ENCODE measurements around the gene GAB2.
A peak's percentile ranks its signal among the peaks of the same experiment; 100 is the strongest.

Gene GAB2

DNA sequence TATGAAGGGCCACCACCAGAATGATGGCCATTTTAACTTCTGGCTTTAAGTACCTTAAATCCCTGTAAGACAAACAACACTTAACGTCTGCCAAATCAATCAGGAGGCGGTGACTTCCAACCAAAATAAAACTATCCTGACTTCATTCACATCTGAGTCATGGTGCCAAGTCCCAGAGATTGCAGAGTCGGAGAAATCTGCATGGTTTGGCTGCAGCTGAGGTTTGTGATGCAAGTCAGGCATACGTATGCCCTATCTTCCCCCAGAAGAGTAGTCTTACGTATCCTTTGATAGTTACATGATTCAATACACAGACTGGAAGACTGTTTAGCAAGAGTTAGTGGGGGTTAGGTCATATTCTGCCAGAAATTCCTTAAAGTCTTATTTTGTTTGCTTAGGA lies 1.7 kb upstream of the GAB2 start:
- Histone ChIP-seq H3K4me1 (ENCODE audit: control insufficient read depth, insufficient read depth, low read length, poor library complexity, severe bottlenecking) (peaks cover 7% of the 10 kb centered on the region), H3K27ac (ENCODE audit: insufficient read depth, low read length, poor library complexity, severe bottlenecking) (no peak overlapping the region), H3K36me3 (ENCODE audit: control insufficient read depth, insufficient read depth, low read length) (no peaks in the 10 kb centered on the region), H3K9me3 (ENCODE audit: control insufficient read depth, low read length) (no peaks in the 10 kb centered on the region), H3K27me3 (replicated peaks; ENCODE audit: control insufficient read depth, insufficient read depth, low read length, poor library complexity, severe bottlenecking) (no peaks in the 10 kb centered on the region), H3K4me3 (ENCODE audit: insufficient read depth, low read depth, low read length, poor library complexity, severe bottlenecking) (no peak overlapping the region)
- DNase-seq: no peak

DNA sequence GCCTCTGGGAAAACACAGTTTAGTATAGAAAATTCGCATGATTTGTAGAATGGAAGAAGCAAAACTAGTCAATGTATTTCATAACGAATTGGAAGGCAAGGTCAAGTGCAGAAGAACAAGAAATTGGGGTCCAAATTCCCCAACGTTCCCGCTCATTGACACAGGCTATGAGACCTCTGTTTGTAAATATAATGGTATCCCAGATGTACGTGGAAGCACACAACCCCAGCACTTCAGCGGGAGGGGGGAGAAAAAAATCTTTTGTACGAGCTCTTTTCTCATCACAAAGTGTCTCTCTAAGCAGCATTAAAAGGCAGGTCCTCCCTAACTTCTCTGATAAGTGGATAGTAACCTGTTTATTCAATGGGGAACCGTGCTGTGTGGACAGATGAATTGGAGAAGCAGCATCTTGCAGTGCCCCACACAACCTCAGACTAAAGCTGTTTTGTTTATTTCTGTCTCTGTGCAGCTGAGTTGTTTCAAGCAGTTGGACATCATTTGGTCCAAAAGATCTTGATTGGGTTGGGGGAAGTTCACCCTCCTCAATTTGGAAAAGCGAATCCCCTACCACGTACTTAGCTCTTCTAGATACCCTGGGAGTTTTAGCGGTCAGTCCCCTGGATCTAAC lies 1.1 kb upstream of the GAB2 start:
- no peak for DNase-seq
- Histone ChIP-seq H3K36me3 (ENCODE audit: control insufficient read depth, insufficient read depth, low read length) (no peaks in the 10 kb centered on the region), H3K9me3 (ENCODE audit: control insufficient read depth, low read length) (no peaks in the 10 kb centered on the region), H3K4me1 (ENCODE audit: control insufficient read depth, insufficient read depth, low read length, poor library complexity, severe bottlenecking) (peaks cover 7% of the 10 kb centered on the region), H3K27ac (ENCODE audit: insufficient read depth, low read length, poor library complexity, severe bottlenecking) (no peak overlapping the region), H3K27me3 (replicated peaks; ENCODE audit: control insufficient read depth, insufficient read depth, low read length, poor library complexity, severe bottlenecking) (no peaks in the 10 kb centered on the region), H3K4me3 (ENCODE audit: insufficient read depth, low read depth, low read length, poor library complexity, severe bottlenecking) (peak overlapping the region; percentile 81)

DNA sequence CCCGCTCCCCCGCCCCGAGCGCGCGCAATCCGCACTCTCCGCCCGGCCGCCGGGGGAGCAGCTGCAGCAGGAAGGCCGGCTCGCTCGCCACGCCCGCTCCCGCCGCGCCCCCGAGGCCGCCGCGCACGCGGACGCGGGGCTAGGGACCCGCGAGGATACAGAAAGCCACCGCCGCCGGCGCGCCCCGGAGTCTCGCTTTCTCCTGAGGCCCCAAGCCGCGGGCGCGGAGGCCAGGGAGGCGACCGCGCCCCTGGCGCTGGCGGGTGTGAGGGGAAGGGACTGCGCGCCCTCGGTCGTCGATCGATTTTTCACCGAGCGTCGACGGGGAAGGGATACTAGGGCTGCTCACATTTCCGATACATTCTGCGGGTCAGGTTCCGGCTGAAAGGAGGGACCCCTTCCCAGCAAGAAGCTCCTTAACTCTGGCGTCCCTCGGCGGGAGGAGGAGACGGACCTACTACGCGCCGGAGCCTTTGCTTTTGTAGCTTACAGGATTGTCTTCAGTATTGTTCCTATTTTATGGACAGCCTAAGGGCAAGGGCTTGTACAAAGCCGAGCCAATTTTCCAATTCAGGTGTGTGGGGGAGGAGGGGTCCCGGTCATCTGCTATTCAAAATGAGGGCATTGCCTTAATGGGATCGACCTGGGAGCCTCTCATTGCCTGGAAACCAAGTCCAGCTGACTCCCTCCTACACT lies 416 bp upstream of the GAB2 start:
- Histone ChIP-seq H3K27me3 (replicated peaks; ENCODE audit: control insufficient read depth, insufficient read depth, low read length, poor library complexity, severe bottlenecking) (no peaks in the 10 kb centered on the region), H3K4me3 (ENCODE audit: insufficient read depth, low read depth, low read length, poor library complexity, severe bottlenecking) (peak overlapping the region; percentile 81), H3K27ac (ENCODE audit: insufficient read depth, low read length, poor library complexity, severe bottlenecking) (peak overlapping the region; percentile 47), H3K4me1 (ENCODE audit: control insufficient read depth, insufficient read depth, low read length, poor library complexity, severe bottlenecking) (peaks cover 7% of the 10 kb centered on the region), H3K36me3 (ENCODE audit: control insufficient read depth, insufficient read depth, low read length) (no peaks in the 10 kb centered on the region), H3K9me3 (ENCODE audit: control insufficient read depth, low read length) (no peaks in the 10 kb centered on the region)
- DNase-seq: peak; percentile 62 to 68 (median 67)

DNA sequence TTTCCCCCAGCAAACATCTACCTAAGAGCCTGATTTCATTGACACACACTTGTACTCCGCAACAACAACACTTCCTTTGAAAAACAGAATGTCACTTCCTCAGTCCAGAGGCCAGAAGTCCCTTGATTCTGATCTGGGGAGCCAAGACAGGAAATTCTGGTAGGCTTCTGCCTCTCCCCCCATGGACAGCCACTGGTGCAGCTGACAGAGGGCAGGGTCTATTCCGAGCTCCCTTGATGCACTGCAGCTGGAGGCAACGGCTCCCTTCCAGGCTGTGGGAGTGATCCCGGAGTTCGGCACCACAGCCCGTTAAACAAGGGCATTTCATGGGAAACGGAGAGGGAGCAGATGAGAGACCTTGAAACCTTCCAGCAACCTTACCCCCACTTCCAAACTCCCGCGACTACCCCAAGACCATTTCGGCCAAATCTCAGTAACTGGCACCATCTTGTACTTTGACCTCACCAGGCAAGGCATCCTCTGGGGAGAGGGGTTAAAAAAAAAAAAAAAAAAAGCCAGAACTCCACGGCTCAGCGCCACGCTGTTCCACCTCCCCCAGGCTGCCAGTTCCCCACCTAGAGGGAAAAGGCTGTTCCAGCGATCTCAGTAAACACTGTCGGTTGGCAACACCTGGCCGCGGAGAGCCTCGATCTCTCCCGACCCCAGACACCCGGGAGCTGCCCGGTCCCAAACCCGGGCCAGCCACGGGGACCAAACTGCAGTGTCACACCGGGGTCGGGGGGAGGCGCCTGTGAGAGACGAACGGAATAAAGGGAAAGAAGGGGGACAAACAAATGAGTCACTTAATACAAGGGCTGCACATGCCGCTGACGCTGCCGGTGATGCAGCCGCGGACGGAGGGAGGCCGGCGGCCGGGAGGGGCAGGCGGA lies 1.1 kb downstream of the GAB2 start:
- no peaks in the 10 kb centered on the region for H3K36me3 ChIP-seq (ENCODE audit: control insufficient read depth, insufficient read depth, low read length)
- no peaks in the 10 kb centered on the region for H3K9me3 ChIP-seq (ENCODE audit: control insufficient read depth, low read length)
- peaks cover 7% of the 10 kb centered on the region for H3K4me1 ChIP-seq (ENCODE audit: control insufficient read depth, insufficient read depth, low read length, poor library complexity, severe bottlenecking)
- peak; percentile 56 to 68 (median 61) for DNase-seq
- peak overlapping the region; percentile 79 for H3K4me3 ChIP-seq (ENCODE audit: insufficient read depth, low read depth, low read length, poor library complexity, severe bottlenecking)
- H3K27ac ChIP-seq (ENCODE audit: insufficient read depth, low read length, poor library complexity, severe bottlenecking): peak overlapping the region; percentile 59
- H3K27me3 ChIP-seq (replicated peaks; ENCODE audit: control insufficient read depth, insufficient read depth, low read length, poor library complexity, severe bottlenecking): no peaks in the 10 kb centered on the region

DNA sequence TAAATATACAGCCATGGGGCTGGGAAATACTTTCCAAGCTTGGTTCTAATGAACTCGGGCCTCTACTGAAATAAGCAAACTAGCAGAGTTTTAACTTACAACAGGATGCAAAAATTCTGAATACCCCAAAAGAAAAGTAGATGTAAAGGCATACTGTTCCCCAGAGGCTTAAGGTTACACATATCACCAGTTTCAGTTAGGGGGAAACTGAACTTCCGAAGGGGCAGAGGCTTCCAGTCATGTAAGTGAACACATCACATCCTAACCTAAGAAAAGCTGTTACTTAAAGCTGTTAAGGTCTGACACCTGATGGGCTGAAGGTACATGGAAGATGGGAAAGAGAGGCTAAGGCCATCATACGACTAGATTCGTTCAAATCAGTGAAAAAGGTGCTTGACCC lies 2.3 kb downstream of the GAB2 start:
- DNase-seq: no peak
- no peaks in the 10 kb centered on the region for H3K27me3 ChIP-seq (replicated peaks; ENCODE audit: control insufficient read depth, insufficient read depth, low read length, poor library complexity, severe bottlenecking)
- H3K4me3 ChIP-seq (ENCODE audit: insufficient read depth, low read depth, low read length, poor library complexity, severe bottlenecking): no peak overlapping the region
- peaks cover 7% of the 10 kb centered on the region for H3K4me1 ChIP-seq (ENCODE audit: control insufficient read depth, insufficient read depth, low read length, poor library complexity, severe bottlenecking)
- no peak overlapping the region for H3K27ac ChIP-seq (ENCODE audit: insufficient read depth, low read length, poor library complexity, severe bottlenecking)
- H3K9me3 ChIP-seq (ENCODE audit: control insufficient read depth, low read length): no peaks in the 10 kb centered on the region
- H3K36me3 ChIP-seq (ENCODE audit: control insufficient read depth, insufficient read depth, low read length): no peaks in the 10 kb centered on the region

DNA sequence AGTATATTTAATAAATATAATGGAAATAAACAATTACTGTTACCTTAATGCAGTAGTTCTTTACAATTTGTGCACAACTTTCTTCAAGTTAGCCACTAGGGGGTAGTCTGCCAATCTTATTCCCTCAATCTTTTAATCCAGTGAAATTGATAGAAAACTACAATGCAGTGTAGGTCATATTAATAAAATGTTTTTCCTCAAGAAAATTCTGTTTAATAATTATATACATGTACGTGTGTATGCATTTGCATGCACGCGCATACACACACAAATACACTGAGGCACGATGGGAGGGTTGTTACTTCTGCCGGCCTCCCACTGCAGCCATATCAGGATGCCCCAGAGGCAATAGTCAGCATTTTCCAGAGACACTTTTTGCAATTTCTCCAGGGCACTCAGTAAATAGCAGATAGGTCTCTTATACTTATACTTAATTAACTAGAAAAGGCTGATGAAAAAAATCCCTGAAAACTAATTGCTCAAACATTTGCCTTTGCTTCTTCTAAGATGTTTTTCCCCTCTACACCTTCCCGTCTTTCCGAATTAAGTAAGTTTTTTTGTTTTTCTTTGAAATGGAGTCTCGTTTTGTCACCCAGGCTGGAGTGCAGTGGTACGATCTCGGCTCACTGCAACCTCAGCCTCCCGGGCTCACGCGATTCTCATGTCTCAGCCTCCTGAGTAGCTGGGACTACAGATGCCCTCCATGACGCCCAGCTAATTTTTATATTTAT lies 3.1 kb downstream of the GAB2 start:
- H3K9me3 ChIP-seq (ENCODE audit: control insufficient read depth, low read length): no peaks in the 10 kb centered on the region
- no peaks in the 10 kb centered on the region for H3K36me3 ChIP-seq (ENCODE audit: control insufficient read depth, insufficient read depth, low read length)
- no peak for DNase-seq
- H3K27ac ChIP-seq (ENCODE audit: insufficient read depth, low read length, poor library complexity, severe bottlenecking): no peak overlapping the region
- no peak overlapping the region for H3K4me3 ChIP-seq (ENCODE audit: insufficient read depth, low read depth, low read length, poor library complexity, severe bottlenecking)
- H3K27me3 ChIP-seq (replicated peaks; ENCODE audit: control insufficient read depth, insufficient read depth, low read length, poor library complexity, severe bottlenecking): no peaks in the 10 kb centered on the region
- peaks cover 7% of the 10 kb centered on the region for H3K4me1 ChIP-seq (ENCODE audit: control insufficient read depth, insufficient read depth, low read length, poor library complexity, severe bottlenecking)

DNA sequence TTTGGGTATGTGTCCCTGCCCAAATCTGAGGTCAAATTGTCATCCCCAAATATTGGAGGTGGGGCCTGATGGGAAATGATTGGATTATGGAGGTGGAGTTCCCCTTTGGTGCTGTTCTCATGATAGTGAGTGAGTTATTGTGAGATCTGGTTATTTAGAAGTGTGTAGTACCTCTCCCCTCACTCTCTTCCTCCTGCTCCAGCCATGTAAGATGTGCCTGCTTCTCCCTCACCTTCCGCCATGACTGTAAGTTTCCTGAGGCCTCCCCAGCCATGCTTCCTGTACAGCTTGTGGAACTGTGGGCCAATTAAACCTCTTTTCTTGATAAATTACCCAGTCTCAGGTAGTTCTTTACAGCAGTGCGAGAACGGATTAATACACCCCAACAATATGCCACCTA lies 9.0 kb downstream of the GAB2 start:
- no peaks in the 10 kb centered on the region for H3K36me3 ChIP-seq (ENCODE audit: control insufficient read depth, insufficient read depth, low read length)
- no peaks in the 10 kb centered on the region for H3K9me3 ChIP-seq (ENCODE audit: control insufficient read depth, low read length)
- no peak overlapping the region for H3K27ac ChIP-seq (ENCODE audit: insufficient read depth, low read length, poor library complexity, severe bottlenecking)
- DNase-seq: no peak
- no peaks in the 10 kb centered on the region for H3K27me3 ChIP-seq (replicated peaks; ENCODE audit: control insufficient read depth, insufficient read depth, low read length, poor library complexity, severe bottlenecking)
- H3K4me1 ChIP-seq (ENCODE audit: control insufficient read depth, insufficient read depth, low read length, poor library complexity, severe bottlenecking): no peaks in the 10 kb centered on the region
- H3K4me3 ChIP-seq (ENCODE audit: insufficient read depth, low read depth, low read length, poor library complexity, severe bottlenecking): no peak overlapping the region

DNA sequence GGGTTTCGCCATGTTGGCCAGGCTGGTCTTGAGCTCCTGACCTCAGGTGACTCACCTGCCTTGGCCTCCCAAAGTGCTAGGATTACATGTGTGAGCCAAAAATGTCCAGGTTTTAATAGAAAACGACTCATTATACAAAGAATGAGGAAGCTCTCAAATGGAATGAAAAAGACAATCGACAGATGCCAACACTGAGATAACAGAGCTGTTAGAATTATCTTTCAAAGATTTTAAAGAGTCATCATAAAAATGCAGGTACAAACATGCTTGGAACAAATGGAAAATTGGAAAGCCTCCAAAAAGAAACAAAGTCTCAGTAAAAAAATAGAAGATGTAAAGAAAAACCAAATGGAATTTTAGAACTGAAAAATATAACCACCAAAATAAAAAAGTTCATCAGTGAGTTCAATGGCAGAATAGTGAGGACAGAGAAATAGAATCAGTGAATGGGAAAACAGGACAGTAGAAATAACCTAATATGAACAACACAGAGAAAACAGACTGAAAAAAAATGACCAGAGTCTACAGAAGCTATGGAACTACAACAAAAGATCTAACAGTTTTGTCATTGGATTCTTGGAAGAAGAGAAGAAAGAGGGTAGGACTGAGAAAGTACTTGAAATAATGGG lies 10.9 kb downstream of the GAB2 start:
- Histone ChIP-seq H3K27me3 (replicated peaks; ENCODE audit: control insufficient read depth, insufficient read depth, low read length, poor library complexity, severe bottlenecking) (no peaks in the 10 kb centered on the region), H3K36me3 (ENCODE audit: control insufficient read depth, insufficient read depth, low read length) (no peaks in the 10 kb centered on the region), H3K27ac (ENCODE audit: insufficient read depth, low read length, poor library complexity, severe bottlenecking) (no peak overlapping the region), H3K4me1 (ENCODE audit: control insufficient read depth, insufficient read depth, low read length, poor library complexity, severe bottlenecking) (no peaks in the 10 kb centered on the region), H3K9me3 (ENCODE audit: control insufficient read depth, low read length) (no peaks in the 10 kb centered on the region), H3K4me3 (ENCODE audit: insufficient read depth, low read depth, low read length, poor library complexity, severe bottlenecking) (no peak overlapping the region)
- no peak for DNase-seq

DNA sequence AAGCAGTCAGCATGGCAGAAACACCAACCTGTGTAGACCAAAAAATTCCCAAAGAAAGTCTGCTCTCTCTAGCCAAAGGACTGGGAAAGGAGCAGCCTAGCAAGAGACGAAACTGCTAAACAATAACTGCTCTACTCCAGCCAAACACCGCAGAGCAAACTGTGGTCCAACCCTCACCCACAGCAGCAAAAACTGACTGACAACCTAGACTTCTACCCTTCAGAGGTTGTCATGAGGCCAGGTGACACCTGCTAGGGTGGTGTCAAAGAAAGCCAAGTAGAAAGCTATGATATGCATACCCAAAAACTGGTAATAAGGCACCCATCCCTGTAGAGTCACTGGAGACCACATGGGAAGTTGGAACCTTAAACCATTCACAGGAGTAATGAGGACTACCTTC lies 11.8 kb downstream of the GAB2 start:
- no peak overlapping the region for H3K4me3 ChIP-seq (ENCODE audit: insufficient read depth, low read depth, low read length, poor library complexity, severe bottlenecking)
- H3K36me3 ChIP-seq (ENCODE audit: control insufficient read depth, insufficient read depth, low read length): no peaks in the 10 kb centered on the region
- H3K4me1 ChIP-seq (ENCODE audit: control insufficient read depth, insufficient read depth, low read length, poor library complexity, severe bottlenecking): no peaks in the 10 kb centered on the region
- no peak for DNase-seq
- H3K9me3 ChIP-seq (ENCODE audit: control insufficient read depth, low read length): no peaks in the 10 kb centered on the region
- no peak overlapping the region for H3K27ac ChIP-seq (ENCODE audit: insufficient read depth, low read length, poor library complexity, severe bottlenecking)
- no peaks in the 10 kb centered on the region for H3K27me3 ChIP-seq (replicated peaks; ENCODE audit: control insufficient read depth, insufficient read depth, low read length, poor library complexity, severe bottlenecking)
